Measurements from ENCODE around the gene FSTL4.

Gene FSTL4

DNA sequence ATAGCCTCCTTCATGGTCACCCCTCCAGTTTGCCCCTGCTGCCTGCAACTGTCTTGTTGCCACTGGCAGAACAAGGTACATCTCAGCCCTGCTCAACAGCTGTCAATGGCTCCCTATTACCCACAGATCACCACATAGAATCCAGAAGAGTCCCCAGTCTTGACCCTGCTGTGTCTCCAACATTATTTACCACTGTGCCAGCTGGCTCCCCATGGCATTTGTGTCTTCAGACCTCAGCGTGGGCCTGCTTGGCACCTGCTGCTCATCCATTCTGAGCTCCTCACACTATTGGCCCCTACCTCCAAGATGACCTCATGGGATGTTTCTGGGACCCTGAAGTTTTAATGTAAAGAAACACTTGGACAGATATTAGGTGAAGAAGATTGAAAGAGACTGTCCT is 358.7 kb downstream of the FSTL4 start:
- Histone ChIP-seq H3K9me3 (ENCODE audit: control insufficient read depth in 2 of 2, low read length in 2 of 2) (no peaks in the 10 kb centered on the region), H3K36me3 (ENCODE audit: control insufficient read depth in 2 of 2, insufficient read depth in 2 of 2, low read length in 2 of 2) (no peaks in the 10 kb centered on the region), H3K4me1 (ENCODE audit: control insufficient read depth, insufficient read depth, low read length) (no peaks in the 10 kb centered on the region), H3K9ac (ENCODE audit: low read length in 2 of 2) (no peak overlapping the region), H3K27ac (ENCODE audit: low read length) (no peak overlapping the region), H3K27me3 (ENCODE audit: control insufficient read depth in 1 of 2, insufficient read depth in 2 of 2, low read length in 2 of 2) (no peaks in the 10 kb centered on the region), H3K4me3 (ENCODE audit: low read length in 2 of 2) (no peak overlapping the region)

- no peaks in the 10 kb centered on the region for H3K4me1 ChIP-seq (ENCODE audit: control insufficient read depth, insufficient read depth, low read length)
- no peak overlapping the region for H3K4me3 ChIP-seq (ENCODE audit: low read length in 2 of 2)
- no peak overlapping the region for H3K27ac ChIP-seq (ENCODE audit: low read length)
- no peaks in the 10 kb centered on the region for H3K36me3 ChIP-seq (ENCODE audit: control insufficient read depth in 2 of 2, insufficient read depth in 2 of 2, low read length in 2 of 2)
- no peak overlapping the region for H3K9ac ChIP-seq (ENCODE audit: low read length in 2 of 2)
- H3K9me3 ChIP-seq (ENCODE audit: control insufficient read depth in 2 of 2, low read length in 2 of 2) = no peaks in the 10 kb centered on the region
- no peaks in the 10 kb centered on the region for H3K27me3 ChIP-seq (ENCODE audit: control insufficient read depth in 1 of 2, insufficient read depth in 2 of 2, low read length in 2 of 2)
Observed at GRCh38 chr5:133253070-133253469, 359.3 kb downstream of the FSTL4 start.

- H3K9me3 ChIP-seq (ENCODE audit: control insufficient read depth in 2 of 2, low read length in 2 of 2) = no peaks in the 10 kb centered on the region
- H3K4me1 ChIP-seq (ENCODE audit: control insufficient read depth, insufficient read depth, low read length) = no peaks in the 10 kb centered on the region
- H3K36me3 ChIP-seq (ENCODE audit: control insufficient read depth in 2 of 2, insufficient read depth in 2 of 2, low read length in 2 of 2) = no peaks in the 10 kb centered on the region
- no peak overlapping the region for H3K4me3 ChIP-seq (ENCODE audit: low read length in 2 of 2)
- no peak overlapping the region for H3K27ac ChIP-seq (ENCODE audit: low read length)
- H3K9ac ChIP-seq (ENCODE audit: low read length in 2 of 2) = no peak overlapping the region
- no peaks in the 10 kb centered on the region for H3K27me3 ChIP-seq (ENCODE audit: control insufficient read depth in 1 of 2, insufficient read depth in 2 of 2, low read length in 2 of 2)
Observed at GRCh38 chr5:133252133-133252480, 360.2 kb downstream of the FSTL4 start.

DNA sequence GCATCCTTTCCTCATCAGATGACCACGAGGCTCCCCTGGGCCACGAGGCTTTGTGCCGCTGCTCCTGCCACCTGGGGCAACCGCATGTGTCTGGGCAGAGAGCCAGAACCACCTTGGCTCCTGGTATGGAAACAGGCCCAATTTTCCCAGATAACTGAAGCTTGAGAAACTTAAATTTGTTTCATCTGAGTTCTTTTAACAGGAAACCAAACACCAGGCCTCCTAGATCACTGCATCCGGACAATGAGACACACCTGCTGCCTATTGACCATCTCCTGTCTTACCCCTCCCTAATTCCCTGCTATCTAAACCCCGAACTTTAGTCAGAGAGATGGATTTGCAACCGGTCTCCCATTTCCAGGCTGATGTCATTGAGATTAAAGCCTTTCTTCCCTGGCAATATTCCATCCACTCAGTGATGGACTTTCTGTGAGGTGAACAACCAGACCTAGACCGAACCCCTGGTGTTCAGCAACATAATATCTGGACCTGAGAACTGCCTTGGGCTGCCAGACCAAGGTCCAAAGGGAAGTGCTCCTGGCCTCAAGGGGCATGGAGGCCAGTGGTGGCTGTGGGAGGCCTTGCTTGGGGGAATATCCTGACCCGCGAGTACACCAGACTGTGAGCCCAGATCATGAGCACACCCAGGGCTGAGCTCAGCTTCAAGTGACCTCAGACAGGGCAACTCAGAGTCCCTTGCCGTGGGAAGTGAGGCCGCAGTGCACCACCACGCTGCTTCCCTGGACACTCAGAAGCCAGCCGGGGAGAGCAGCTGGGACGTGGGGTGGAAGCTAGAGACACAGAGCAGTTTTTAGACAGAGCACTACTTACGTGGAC is 360.8 kb downstream of the FSTL4 start:
- H3K4me3 ChIP-seq (ENCODE audit: low read length in 2 of 2) = no peak overlapping the region
- no peaks in the 10 kb centered on the region for H3K4me1 ChIP-seq (ENCODE audit: control insufficient read depth, insufficient read depth, low read length)
- H3K9ac ChIP-seq (ENCODE audit: low read length in 2 of 2) = no peak overlapping the region
- no peak overlapping the region for H3K27ac ChIP-seq (ENCODE audit: low read length)
- H3K27me3 ChIP-seq (ENCODE audit: control insufficient read depth in 1 of 2, insufficient read depth in 2 of 2, low read length in 2 of 2) = no peaks in the 10 kb centered on the region
- no peaks in the 10 kb centered on the region for H3K36me3 ChIP-seq (ENCODE audit: control insufficient read depth in 2 of 2, insufficient read depth in 2 of 2, low read length in 2 of 2)
- no peaks in the 10 kb centered on the region for H3K9me3 ChIP-seq (ENCODE audit: control insufficient read depth in 2 of 2, low read length in 2 of 2)

DNA sequence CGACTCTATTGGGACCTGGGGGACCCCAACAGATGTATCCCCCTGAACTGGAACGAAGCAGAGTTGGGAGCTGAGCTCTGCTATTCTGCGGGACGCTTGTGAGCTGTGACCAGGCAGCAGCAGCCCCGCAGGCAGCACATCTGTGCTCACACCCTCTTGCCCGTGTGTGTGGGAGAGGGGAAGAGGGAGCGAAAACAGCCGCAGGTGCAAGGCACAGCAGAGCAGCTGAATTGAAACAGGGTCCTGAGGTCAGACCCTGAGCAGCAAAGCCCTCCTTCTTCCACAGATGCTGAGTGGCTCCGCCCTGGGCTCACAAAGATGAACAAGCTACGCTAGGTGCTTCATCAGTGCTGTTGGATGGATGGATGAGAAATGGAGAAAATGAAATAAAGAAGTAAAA is 361.8 kb downstream of the FSTL4 start:
- Histone ChIP-seq H3K9ac (ENCODE audit: low read length in 2 of 2) (no peak overlapping the region), H3K27me3 (ENCODE audit: control insufficient read depth in 1 of 2, insufficient read depth in 2 of 2, low read length in 2 of 2) (no peaks in the 10 kb centered on the region), H3K27ac (ENCODE audit: low read length) (no peak overlapping the region), H3K36me3 (ENCODE audit: control insufficient read depth in 2 of 2, insufficient read depth in 2 of 2, low read length in 2 of 2) (no peaks in the 10 kb centered on the region), H3K9me3 (ENCODE audit: control insufficient read depth in 2 of 2, low read length in 2 of 2) (no peaks in the 10 kb centered on the region), H3K4me1 (ENCODE audit: control insufficient read depth, insufficient read depth, low read length) (no peaks in the 10 kb centered on the region), H3K4me3 (ENCODE audit: low read length in 2 of 2) (no peak overlapping the region)

DNA sequence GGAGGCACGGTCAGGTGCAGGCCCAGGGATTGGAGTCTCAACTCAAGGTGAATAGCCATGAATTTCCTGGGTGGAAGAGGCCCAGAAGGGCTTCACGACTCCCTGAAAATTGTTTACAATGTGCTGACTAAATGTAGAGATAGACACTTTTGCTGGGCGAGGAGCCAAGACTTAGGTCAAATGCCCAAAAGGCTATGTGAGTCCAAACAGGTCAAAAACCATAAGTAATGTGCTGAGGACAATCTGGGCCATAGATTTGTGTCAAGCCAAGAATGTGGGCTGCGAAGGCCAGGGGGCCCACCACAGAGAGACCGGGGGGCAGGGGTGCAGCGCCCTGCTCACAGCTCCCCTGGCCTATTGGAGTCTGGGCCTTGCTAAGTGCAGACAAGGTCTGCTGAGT is 362.7 kb downstream of the FSTL4 start:
- no peak overlapping the region for H3K4me3 ChIP-seq (ENCODE audit: low read length in 2 of 2)
- no peaks in the 10 kb centered on the region for H3K4me1 ChIP-seq (ENCODE audit: control insufficient read depth, insufficient read depth, low read length)
- H3K9ac ChIP-seq (ENCODE audit: low read length in 2 of 2) = no peak overlapping the region
- H3K36me3 ChIP-seq (ENCODE audit: control insufficient read depth in 2 of 2, insufficient read depth in 2 of 2, low read length in 2 of 2) = no peaks in the 10 kb centered on the region
- H3K27ac ChIP-seq (ENCODE audit: low read length) = no peak overlapping the region
- no peaks in the 10 kb centered on the region for H3K27me3 ChIP-seq (ENCODE audit: control insufficient read depth in 1 of 2, insufficient read depth in 2 of 2, low read length in 2 of 2)
- H3K9me3 ChIP-seq (ENCODE audit: control insufficient read depth in 2 of 2, low read length in 2 of 2) = no peaks in the 10 kb centered on the region

- no peak overlapping the region for H3K27ac ChIP-seq (ENCODE audit: low read length)
- no peaks in the 10 kb centered on the region for H3K36me3 ChIP-seq (ENCODE audit: control insufficient read depth in 2 of 2, insufficient read depth in 2 of 2, low read length in 2 of 2)
- H3K4me1 ChIP-seq (ENCODE audit: control insufficient read depth, insufficient read depth, low read length) = no peaks in the 10 kb centered on the region
- H3K4me3 ChIP-seq (ENCODE audit: low read length in 2 of 2) = no peak overlapping the region
- H3K27me3 ChIP-seq (ENCODE audit: control insufficient read depth in 1 of 2, insufficient read depth in 2 of 2, low read length in 2 of 2) = no peaks in the 10 kb centered on the region
- no peak overlapping the region for H3K9ac ChIP-seq (ENCODE audit: low read length in 2 of 2)
- no peaks in the 10 kb centered on the region for H3K9me3 ChIP-seq (ENCODE audit: control insufficient read depth in 2 of 2, low read length in 2 of 2)
Observed at GRCh38 chr5:133247881-133248624, 364.3 kb downstream of the FSTL4 start.

GRCh38 chr5:133247151-133247709 is 365.1 kb downstream of the FSTL4 start:
- Histone ChIP-seq H3K36me3 (ENCODE audit: control insufficient read depth in 2 of 2, insufficient read depth in 2 of 2, low read length in 2 of 2) (no peaks in the 10 kb centered on the region), H3K4me1 (ENCODE audit: control insufficient read depth, insufficient read depth, low read length) (no peaks in the 10 kb centered on the region), H3K4me3 (ENCODE audit: low read length in 2 of 2) (no peak overlapping the region), H3K27ac (ENCODE audit: low read length) (no peak overlapping the region), H3K9me3 (ENCODE audit: control insufficient read depth in 2 of 2, low read length in 2 of 2) (no peaks in the 10 kb centered on the region), H3K27me3 (ENCODE audit: control insufficient read depth in 1 of 2, insufficient read depth in 2 of 2, low read length in 2 of 2) (no peaks in the 10 kb centered on the region), H3K9ac (ENCODE audit: low read length in 2 of 2) (no peak overlapping the region)

- Histone ChIP-seq H3K4me1 (ENCODE audit: control insufficient read depth, insufficient read depth, low read length) (no peaks in the 10 kb centered on the region), H3K27ac (ENCODE audit: low read length) (no peak overlapping the region), H3K27me3 (ENCODE audit: control insufficient read depth in 1 of 2, insufficient read depth in 2 of 2, low read length in 2 of 2) (no peaks in the 10 kb centered on the region), H3K36me3 (ENCODE audit: control insufficient read depth in 2 of 2, insufficient read depth in 2 of 2, low read length in 2 of 2) (no peaks in the 10 kb centered on the region), H3K9me3 (ENCODE audit: control insufficient read depth in 2 of 2, low read length in 2 of 2) (no peaks in the 10 kb centered on the region), H3K9ac (ENCODE audit: low read length in 2 of 2) (no peak overlapping the region), H3K4me3 (ENCODE audit: low read length in 2 of 2) (no peak overlapping the region)
Observed at GRCh38 chr5:133246376-133247150, 365.8 kb downstream of the FSTL4 start.

DNA sequence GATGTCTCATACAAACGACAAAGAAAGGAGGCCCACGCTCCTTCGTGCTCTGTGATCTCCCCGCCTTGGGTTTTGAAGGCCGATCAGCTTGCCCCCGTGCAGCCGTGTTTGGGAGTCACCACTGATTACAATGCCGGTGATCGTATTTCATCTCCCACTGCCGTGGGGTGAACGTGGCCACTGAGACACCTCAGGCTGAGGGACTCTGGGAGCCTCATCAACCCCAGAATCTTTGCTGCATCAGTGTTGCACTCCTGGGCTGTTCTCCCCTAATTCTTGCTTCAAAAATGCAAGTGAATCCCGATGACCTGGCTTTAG is 366.3 kb downstream of the FSTL4 start:
- no peaks in the 10 kb centered on the region for H3K4me1 ChIP-seq (ENCODE audit: control insufficient read depth, insufficient read depth, low read length)
- H3K36me3 ChIP-seq (ENCODE audit: control insufficient read depth in 2 of 2, insufficient read depth in 2 of 2, low read length in 2 of 2) = no peaks in the 10 kb centered on the region
- H3K27me3 ChIP-seq (ENCODE audit: control insufficient read depth in 1 of 2, insufficient read depth in 2 of 2, low read length in 2 of 2) = no peaks in the 10 kb centered on the region
- H3K9ac ChIP-seq (ENCODE audit: low read length in 2 of 2) = no peak overlapping the region
- no peaks in the 10 kb centered on the region for H3K9me3 ChIP-seq (ENCODE audit: control insufficient read depth in 2 of 2, low read length in 2 of 2)
- no peak overlapping the region for H3K4me3 ChIP-seq (ENCODE audit: low read length in 2 of 2)
- H3K27ac ChIP-seq (ENCODE audit: low read length) = no peak overlapping the region

Measured in stomach smooth muscle (tissue), 2 donors.